ENCODE data around the gene ZNF814.
"Not testable (repeated sequence)": the region's sequence is repeated elsewhere in the genome, so short reads cannot be mapped to it uniquely, and the experiment has no call there.

Gene ZNF814

GRCh38 chr19:57815247-57816075, 73.4 kb downstream of the ZNF814 start:
- no peak for DNase-seq

- peak; percentile 64 for DNase-seq
Observed at GRCh38 chr19:57814505-57815246, 74.2 kb downstream of the ZNF814 start, which contains the start of gene ZNF552. Gene ZNF552 (minus strand): TSS chr19:57814913. CDS start chr19:57814743, 170 bp downstream.

- no peak for DNase-seq
Observed at GRCh38 chr19:57813919-57814504, 74.8 kb downstream of the ZNF814 start.

- not testable (repeated sequence) for DNase-seq
Observed at GRCh38 chr19:57812975-57813820, 75.6 kb downstream of the ZNF814 start.

GRCh38 chr19:57812226-57812625, 76.6 kb downstream of the ZNF814 start:
- DNase-seq = no peak

- not testable (repeated sequence) for DNase-seq
Observed at GRCh38 chr19:57810410-57811295, 78.2 kb downstream of the ZNF814 start.

- no peak for DNase-seq
Observed at GRCh38 chr19:57807541-57807940, 81.3 kb downstream of the ZNF814 start.

- no peak for DNase-seq
Observed at GRCh38 chr19:57803594-57804325, 85.1 kb downstream of the ZNF814 start.

GRCh38 chr19:57803265-57803593, 85.6 kb downstream of the ZNF814 start:
- no peak for DNase-seq

GRCh38 chr19:57802269-57802668, 86.6 kb downstream of the ZNF814 start:
- DNase-seq = no peak

GRCh38 chr19:57800696-57801095, 88.1 kb downstream of the ZNF814 start:
- no peak for DNase-seq

Data from activated CD4-positive, alpha-beta T cell treated with anti-CD3 and anti-CD28 coated beads for 1 hour (primary cell).